Activated CD4-positive, alpha-beta T cell treated with anti-CD3 and anti-CD28 coated beads, Interleukin-10, Interleukin-2, amounts not matched to agents 100 ng/mL and 50 ng/mL, durations not matched to agents 16 hours and 8 hours (primary cell): ENCODE measurements around the gene MAP10.
A peak's percentile ranks its signal among the peaks of the same experiment; 100 is the strongest.

Source experiments
- DNase-seq: peaks from one replicate; pipeline ENCODE4 v3.0.0-alpha.2; 2020

MAP10 gene

GRCh38 chr1:232797856-232798510, 7.2 kb upstream of the MAP10 start:
- no peak for DNase-seq

- no peak for DNase-seq
Observed at GRCh38 chr1:232798920-232799319, 6.3 kb upstream of the MAP10 start.

GRCh38 chr1:232806186-232806510, 932 bp downstream of the MAP10 start:
- DNase-seq = no peak

DNA sequence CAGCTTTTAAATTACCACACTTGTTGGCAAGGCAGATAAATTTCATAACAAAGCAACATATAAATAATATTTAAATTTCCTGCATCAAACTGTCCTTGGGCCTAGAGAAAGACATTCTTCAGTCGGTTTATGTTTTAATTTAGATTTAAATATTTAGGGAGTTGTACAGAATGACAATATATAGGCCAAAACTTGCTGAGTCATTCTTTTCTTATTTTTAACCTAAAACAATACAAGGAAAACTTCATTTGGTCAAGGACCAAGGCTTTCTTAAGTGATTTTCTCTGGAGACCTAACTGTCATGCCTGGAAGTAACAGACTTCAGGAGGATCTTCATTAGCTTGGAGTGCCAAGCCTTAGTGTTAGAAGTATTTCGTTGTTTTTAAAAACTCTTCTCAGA, 5.6 kb downstream of the MAP10 start:
- no peak for DNase-seq

DNA sequence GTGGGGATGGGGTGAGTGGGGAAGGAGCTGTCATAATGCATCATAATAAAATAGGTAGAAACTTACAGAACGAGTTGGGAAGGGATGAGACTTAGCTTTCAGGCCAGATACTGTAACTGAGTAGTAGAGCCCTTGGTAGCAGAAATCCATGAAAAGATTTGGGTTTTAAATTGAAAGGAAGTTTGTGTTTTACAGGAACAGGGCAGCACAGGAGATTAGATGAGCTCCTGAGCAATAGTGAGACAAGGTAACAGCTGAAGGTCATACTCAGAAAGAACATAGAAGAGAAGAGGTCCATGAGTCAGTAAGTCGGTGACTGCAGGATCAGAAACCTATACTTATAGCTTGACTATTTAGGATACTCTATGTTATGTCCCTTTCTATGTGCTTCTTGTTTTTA, 7.3 kb downstream of the MAP10 start:
- DNase-seq = no peak

- no peak for DNase-seq
Observed at GRCh38 chr1:232813097-232813496, 7.9 kb downstream of the MAP10 start.

DNA sequence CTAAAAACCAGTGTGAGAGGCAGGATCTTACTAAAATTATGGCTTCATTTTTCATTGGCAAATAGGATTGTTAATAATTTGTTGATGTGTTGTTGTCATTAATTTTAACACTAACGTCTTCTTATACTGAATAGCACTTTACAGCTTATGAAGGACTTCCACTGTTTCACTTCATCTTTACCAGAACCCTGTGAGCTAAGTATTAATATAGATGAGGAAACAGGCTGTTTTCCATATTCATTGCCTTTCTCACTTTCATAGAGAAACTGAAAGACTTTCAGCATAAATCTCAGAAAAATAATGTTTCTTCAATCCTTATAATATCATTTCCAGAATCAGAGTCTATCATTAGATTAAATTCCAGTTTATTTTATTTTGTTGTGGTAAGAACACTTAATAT, 8.5 kb downstream of the MAP10 start:
- DNase-seq = no peak

GRCh38 chr1:232816324-232816723, 11.1 kb downstream of the MAP10 start:
- no peak for DNase-seq

GRCh38 chr1:232818040-232818439, 12.8 kb downstream of the MAP10 start:
- no peak for DNase-seq

DNA sequence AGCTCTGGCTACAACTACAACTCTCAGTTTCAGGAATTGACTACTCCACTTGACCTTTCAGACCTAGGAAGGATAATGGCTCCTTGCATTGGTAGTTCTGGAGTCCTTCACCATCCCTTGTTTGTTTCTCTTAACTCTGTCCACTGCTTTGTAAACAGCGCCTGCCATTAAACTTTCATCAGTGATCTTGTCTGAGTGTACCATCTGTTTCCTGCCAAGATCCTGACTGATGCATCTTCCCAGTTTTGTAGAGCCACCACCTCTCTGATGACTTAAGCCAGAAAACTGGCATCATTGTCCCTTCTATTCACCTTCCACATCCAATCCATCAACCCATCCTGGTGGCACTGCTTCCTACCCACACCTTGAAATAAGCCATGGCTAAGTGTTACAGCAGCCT, 15.2 kb downstream of the MAP10 start:
- DNase-seq = no peak

GRCh38 chr1:232822530-232822929, 17.3 kb downstream of the MAP10 start:
- DNase-seq = no peak

- no peak for DNase-seq
Observed at GRCh38 chr1:232826318-232826717, 21.1 kb downstream of the MAP10 start.

- no peak for DNase-seq
Observed at GRCh38 chr1:232830661-232831060, 25.4 kb downstream of the MAP10 start.

DNA sequence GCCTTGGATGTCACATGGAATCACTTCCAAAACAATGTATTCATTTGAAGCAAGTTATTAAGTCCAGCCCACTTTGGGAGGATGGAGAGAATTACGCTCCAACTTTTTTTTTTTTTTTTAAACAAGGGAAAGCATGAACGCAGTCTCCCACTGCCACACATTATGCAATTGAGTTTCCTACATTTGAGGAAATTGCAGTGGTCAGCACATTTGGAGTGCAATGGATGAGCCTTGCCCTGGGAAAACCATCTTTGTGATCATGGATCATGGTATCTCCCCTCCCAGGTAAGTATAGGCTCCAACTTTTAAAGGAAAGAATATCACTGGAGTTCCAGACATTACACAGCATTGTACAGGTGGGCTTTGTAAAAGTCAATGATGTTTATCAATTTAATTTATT, 26.7 kb downstream of the MAP10 start:
- DNase-seq = no peak

- DNase-seq = peak; percentile 11
Observed at GRCh38 chr1:232834066-232834465, 28.9 kb downstream of the MAP10 start.

DNA sequence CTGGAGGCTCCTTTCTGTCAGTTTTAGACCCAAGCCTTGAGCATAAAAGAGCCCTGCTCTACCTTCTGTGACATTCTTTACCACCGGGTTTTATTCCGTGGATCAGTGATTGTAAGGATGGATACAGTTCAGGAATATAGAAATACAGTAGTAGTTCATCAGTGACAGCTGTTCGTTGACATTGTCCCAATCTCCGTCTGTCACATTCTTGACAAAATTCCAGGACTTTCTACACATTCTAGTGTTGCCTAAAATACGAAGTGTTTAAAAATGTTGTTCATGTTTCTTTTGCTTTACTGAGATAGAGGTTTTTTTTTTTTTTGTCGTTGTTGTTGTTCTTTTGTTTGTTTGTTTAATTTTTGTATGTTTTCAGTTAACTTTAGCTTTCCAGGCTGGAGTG, 29.9 kb downstream of the MAP10 start:
- no peak for DNase-seq

- DNase-seq = no peak
Observed at GRCh38 chr1:232837087-232837486, 31.9 kb downstream of the MAP10 start.

GRCh38 chr1:232841823-232842565, 36.8 kb downstream of the MAP10 start:
- DNase-seq = peak; percentile 5

- DNase-seq = no peak
Observed at GRCh38 chr1:232844791-232845190, 39.6 kb downstream of the MAP10 start.

DNA sequence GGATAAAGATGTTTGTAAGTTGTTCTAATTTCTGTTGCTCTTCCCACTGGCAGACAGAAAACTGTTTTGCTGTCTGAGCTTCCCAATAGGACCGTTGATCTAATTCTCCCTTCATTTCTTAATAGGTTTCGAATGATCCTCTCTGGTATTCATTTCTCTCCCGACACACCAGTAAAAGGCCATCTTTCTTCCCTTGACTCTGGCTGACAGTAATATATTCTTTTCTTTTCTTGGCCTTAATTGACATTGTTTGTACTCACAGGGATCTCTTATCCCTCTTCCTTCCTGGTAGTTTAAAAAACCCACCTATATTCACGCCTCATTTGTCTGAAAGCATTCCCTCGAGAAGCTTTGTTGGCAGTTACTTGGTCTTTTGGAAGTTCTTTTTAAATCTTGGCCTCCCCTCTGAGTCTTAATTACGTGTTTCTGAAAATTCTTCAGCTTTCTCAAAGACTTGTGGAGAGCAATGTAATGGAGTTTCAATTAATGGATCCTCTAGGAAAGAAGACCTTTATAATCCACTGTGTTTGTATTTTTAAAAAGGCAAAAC, 40.3 kb downstream of the MAP10 start:
- DNase-seq = no peak

- DNase-seq = no peak
Observed at GRCh38 chr1:232851532-232851931, 46.3 kb downstream of the MAP10 start.

- DNase-seq = peak; percentile 16
Observed at GRCh38 chr1:232853994-232854797, 49.0 kb downstream of the MAP10 start.

GRCh38 chr1:232854798-232855159, 49.6 kb downstream of the MAP10 start:
- no peak for DNase-seq

- DNase-seq = no peak
Observed at GRCh38 chr1:232856541-232856940, 51.3 kb downstream of the MAP10 start.
